PFSK-1 (cell line): ENCODE data around the gene SIGLEC11.

Experiments used
- FOXP2 ChIP-seq: optimal IDR thresholded peaks from 2 replicates; pipeline ENCODE3; 2011; ENCODE audit warnings: borderline replicate concordance, control low read depth, inconsistent platforms; ENCODE audit not compliant: insufficient read depth; ENCODE audit errors: extremely low read length, extremely low read depth
- POLR2AphosphoS5 ChIP-seq: IDR thresholded peaks from 2 replicates; pipeline ENCODE4 v1.6.1; 2012; ENCODE audit warnings: low read depth, mild to moderate bottlenecking, control low read depth, low read length, moderate library complexity
- REST ChIP-seq, 2 experiments: IDR thresholded peaks; 2 replicates each; pipeline versions ENCODE4 v1.6.1 to v1.8.0; 2011 to 2012; ENCODE audit warnings: low read depth in 2 of 2, low read length in 2 of 2, control low read depth in 1 of 2, inconsistent platforms in 1 of 2, mild to moderate bottlenecking in 1 of 2, moderate library complexity in 1 of 2; ENCODE audit not compliant: insufficient read depth in 1 of 2
- SIN3A ChIP-seq: IDR thresholded peaks from 2 replicates; pipeline ENCODE4 v1.6.1; 2012; ENCODE audit warnings: mild to moderate bottlenecking, low read length, moderate library complexity, borderline replicate concordance; ENCODE audit not compliant: insufficient read depth
- TAF1 ChIP-seq: IDR thresholded peaks from 2 replicates; pipeline ENCODE4 v1.6.1; 2012; ENCODE audit warnings: low read length, control low read depth, borderline replicate concordance; ENCODE audit not compliant: insufficient read depth

SIGLEC11 gene

GRCh38 chr19:49977076-49977475, 16.1 kb upstream of the SIGLEC11 start:
- no peak for TF ChIP-seq REST (IDR thresholded peaks at IDR 0.05; ENCODE audit: insufficient read depth in 1 of 2, low read depth in 2 of 2, low read length in 2 of 2)
- no peak for TF ChIP-seq POLR2AphosphoS5
- TF ChIP-seq TAF1, result no peak
- TF ChIP-seq SIN3A, result no peak
- TF ChIP-seq FOXP2, result no peak

GRCh38 chr19:49976496-49976895, 15.5 kb upstream of the SIGLEC11 start:
- TF ChIP-seq SIN3A, result no peak
- TF ChIP-seq REST (IDR thresholded peaks at IDR 0.05; ENCODE audit: insufficient read depth in 1 of 2, low read depth in 2 of 2, low read length in 2 of 2), result no peak
- no peak for TF ChIP-seq POLR2AphosphoS5
- TF ChIP-seq TAF1, result no peak

GRCh38 chr19:49975051-49975450, 14.1 kb upstream of the SIGLEC11 start:
- no peak for TF ChIP-seq SIN3A
- TF ChIP-seq REST (IDR thresholded peaks at IDR 0.05; ENCODE audit: insufficient read depth in 1 of 2, low read depth in 2 of 2, low read length in 2 of 2), result no peak
- no peak for TF ChIP-seq TAF1
- no peak for TF ChIP-seq POLR2AphosphoS5
- no peak for TF ChIP-seq FOXP2

- TF ChIP-seq POLR2AphosphoS5, result no peak
- no peak for TF ChIP-seq TAF1
- no peak for TF ChIP-seq REST (IDR thresholded peaks at IDR 0.05; ENCODE audit: insufficient read depth in 1 of 2, low read depth in 2 of 2, low read length in 2 of 2)
- TF ChIP-seq FOXP2, result no peak
- TF ChIP-seq SIN3A, result no peak
Observed at GRCh38 chr19:49973987-49974386, 13.0 kb upstream of the SIGLEC11 start.

GRCh38 chr19:49972841-49973240, 11.9 kb upstream of the SIGLEC11 start:
- no peak for TF ChIP-seq TAF1
- TF ChIP-seq POLR2AphosphoS5, result no peak
- TF ChIP-seq FOXP2, result no peak

- TF ChIP-seq POLR2AphosphoS5 (no peak), TAF1 (no peak), FOXP2 (no peak), SIN3A (no peak), REST (IDR thresholded peaks at IDR 0.05; ENCODE audit: insufficient read depth in 1 of 2, low read depth in 2 of 2, low read length in 2 of 2) (no peak)
Observed at GRCh38 chr19:49971991-49972411, 11.0 kb upstream of the SIGLEC11 start.
